ENCODE measurements around the gene TARS3. TPM values are rescaled to one million over a fixed set of nuclear protein-coding genes. Genes with fewer than 3 reads are reported as not detected.
A peak's percentile ranks its signal among the peaks of the same experiment; 100 is the strongest.
"Not testable (repeated sequence)": the region's sequence is repeated elsewhere in the genome, so short reads cannot be mapped to it uniquely, and the experiment has no call there.

Gene TARS3
- 12.0 and 13.0 TPM in 2 replicates for total RNA-seq

GRCh38 chr15:101723874-101724674, at the start of gene TARS3:
Gene TARS3, minus strand, starts transcription at chr15:101724473. Its CDS starts 86 bp downstream, at chr15:101724387.
- Mint-ChIP-seq H3K27me3 (no peaks in the 10 kb centered on the region), H3K4me3 (peak within 1 kb of the TSS; percentile 82), H3K4me1 (peaks cover 15% of the 10 kb centered on the region), H3K9me3 (peaks cover 5% of the 10 kb centered on the region), H3K27ac (peak within 1 kb of the TSS; percentile 85), H3K36me3 (ENCODE audit: low read depth) (peaks cover 30% of the 10 kb centered on the region)
- intact Hi-C loops (cut with micrococcal nuclease), result loop anchor here (1.0 to 2.0 kb wide), 4 partner anchors 17 to 1122 kb away; partner anchors contain the start of genes ASB7, LINS1 and TM2D3
- ChIA-PET POLR2A (interaction anchor here (0.6 to 1.7 kb wide), 7 partner anchors 9 to 430 kb away, joined by 3 to 7 read pairs (median 6); partner anchors contain the start of genes SNRPA1 and TM2D3), CTCF (no interaction called here)
- ATAC-seq (ENCODE audit: low read depth) (peak; percentile 89), DNase-seq (peak; percentile 83)
- TF ChIP-seq, protein P1, sequence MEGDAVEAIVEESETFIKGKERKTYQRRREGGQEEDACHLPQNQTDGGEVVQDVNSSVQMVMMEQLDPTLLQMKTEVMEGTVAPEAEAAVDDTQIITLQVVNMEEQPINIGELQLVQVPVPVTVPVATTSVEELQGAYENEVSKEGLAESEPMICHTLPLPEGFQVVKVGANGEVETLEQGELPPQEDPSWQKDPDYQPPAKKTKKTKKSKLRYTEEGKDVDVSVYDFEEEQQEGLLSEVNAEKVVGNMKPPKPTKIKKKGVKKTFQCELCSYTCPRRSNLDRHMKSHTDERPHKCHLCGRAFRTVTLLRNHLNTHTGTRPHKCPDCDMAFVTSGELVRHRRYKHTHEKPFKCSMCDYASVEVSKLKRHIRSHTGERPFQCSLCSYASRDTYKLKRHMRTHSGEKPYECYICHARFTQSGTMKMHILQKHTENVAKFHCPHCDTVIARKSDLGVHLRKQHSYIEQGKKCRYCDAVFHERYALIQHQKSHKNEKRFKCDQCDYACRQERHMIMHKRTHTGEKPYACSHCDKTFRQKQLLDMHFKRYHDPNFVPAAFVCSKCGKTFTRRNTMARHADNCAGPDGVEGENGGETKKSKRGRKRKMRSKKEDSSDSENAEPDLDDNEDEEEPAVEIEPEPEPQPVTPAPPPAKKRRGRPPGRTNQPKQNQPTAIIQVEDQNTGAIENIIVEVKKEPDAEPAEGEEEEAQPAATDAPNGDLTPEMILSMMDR (IDR thresholded peaks at IDR 0.05), result no peak

DNA sequence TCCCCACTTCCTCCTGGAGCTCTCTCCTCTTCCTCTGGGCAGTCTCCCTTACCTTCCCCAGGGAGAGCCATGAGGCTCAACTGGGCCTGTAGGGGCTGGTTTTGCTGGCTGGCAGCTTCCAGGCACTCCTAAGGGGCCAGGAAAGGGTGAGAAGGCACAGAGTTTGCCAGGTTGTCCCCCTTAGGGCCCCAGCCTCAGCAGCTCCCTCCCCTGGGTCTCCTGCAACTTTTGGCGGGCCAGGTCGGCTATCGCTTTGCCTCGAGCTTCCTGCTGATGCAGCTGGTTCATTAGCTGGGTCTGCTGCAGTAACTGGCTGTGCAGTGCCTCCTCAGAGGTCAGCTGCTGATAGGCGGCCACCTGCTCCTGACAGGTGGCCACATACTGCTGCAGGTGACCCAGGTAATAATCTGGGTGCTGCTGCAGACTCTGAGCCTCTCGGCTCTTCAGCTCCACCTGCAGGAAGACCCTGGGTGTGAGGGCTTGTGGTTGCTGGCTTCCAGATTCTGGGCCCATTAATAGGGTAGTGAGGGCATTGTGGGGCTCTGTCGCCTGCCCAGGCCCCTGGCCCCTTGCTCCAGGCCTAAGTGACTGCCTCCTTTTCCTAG, 49.3 kb upstream of the TARS3 start:
- no peaks in the 10 kb centered on the region for H3K9me3 Mint-ChIP-seq
- H3K4me1 Mint-ChIP-seq, result no peaks in the 10 kb centered on the region
- TF ChIP-seq, protein P1 (IDR thresholded peaks at IDR 0.05), result no peak
- DNase-seq (no peak), ATAC-seq (ENCODE audit: low read depth) (no peak)
- H3K27me3 Mint-ChIP-seq, result no peaks in the 10 kb centered on the region
- H3K36me3 Mint-ChIP-seq (ENCODE audit: low read depth), result peaks cover 6% of the 10 kb centered on the region
- intact Hi-C loops (cut with micrococcal nuclease), result no loop called here
- ChIA-PET POLR2A (no interaction called here), CTCF (no interaction called here)
- no peak overlapping the region for H3K27ac Mint-ChIP-seq
- no peak overlapping the region for H3K4me3 Mint-ChIP-seq

DNA sequence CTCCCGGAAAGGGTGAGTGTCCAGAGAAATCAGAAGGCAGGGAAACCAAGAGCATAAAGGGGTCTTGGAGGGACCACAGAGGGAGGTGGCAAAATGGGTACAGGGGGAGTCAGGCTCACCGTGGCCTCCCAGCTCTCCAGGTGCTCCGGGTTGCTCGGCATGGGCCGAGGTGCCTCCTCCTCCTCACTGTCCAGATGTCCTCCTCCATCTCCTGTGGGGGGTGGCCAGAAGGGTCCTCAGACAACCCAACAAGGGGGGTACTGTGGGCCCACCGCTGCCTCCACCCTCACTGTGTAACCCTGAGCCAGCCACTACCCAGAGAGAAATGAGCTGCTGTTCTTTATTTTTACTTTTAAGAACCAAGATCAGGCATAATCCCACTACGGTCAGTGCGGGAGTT, 48.6 kb upstream of the TARS3 start:
- H3K9me3 Mint-ChIP-seq, result no peaks in the 10 kb centered on the region
- intact Hi-C loops (cut with micrococcal nuclease), result no loop called here
- ChIA-PET CTCF (no interaction called here), POLR2A (no interaction called here)
- TF ChIP-seq, protein P1 (IDR thresholded peaks at IDR 0.05), result no peak
- H3K4me3 Mint-ChIP-seq, result no peak overlapping the region
- no peak overlapping the region for H3K27ac Mint-ChIP-seq
- H3K36me3 Mint-ChIP-seq (ENCODE audit: low read depth), result peaks cover 6% of the 10 kb centered on the region
- DNase-seq (no peak), ATAC-seq (ENCODE audit: low read depth) (no peak)
- no peaks in the 10 kb centered on the region for H3K27me3 Mint-ChIP-seq
- no peaks in the 10 kb centered on the region for H3K4me1 Mint-ChIP-seq

DNA sequence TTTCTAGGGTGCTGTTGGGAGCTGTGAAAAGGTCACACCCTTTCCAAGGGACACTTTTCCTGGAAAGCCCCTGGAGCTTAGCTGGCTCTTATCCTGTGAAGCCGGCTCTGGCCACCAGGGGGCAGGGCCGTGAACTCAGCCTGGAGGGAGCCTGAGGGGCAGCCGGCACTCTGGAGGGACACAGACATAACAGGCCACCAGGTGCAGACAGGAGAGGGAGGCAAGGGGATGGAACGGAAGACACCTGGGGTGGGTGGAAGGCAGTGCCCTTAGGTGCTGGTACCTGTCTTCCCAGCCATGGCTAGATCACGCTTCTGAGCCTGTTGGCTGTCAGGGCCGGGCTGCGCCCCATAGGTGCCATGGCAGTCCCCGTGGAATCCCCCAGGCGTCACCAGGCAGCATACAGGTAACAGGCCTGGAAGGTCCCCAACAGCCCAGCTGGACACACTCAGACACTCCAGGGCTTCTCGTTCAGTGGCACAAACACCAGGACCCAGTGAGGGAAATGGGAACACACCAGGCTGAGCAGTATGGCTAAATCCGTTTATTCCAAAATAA, 42.9 kb upstream of the TARS3 start:
- H3K27ac Mint-ChIP-seq; CTCF ChIA-PET; DNase-seq; intact Hi-C loops (cut with micrococcal nuclease); H3K36me3 Mint-ChIP-seq (ENCODE audit: low read depth); H3K4me1 Mint-ChIP-seq; H3K9me3 Mint-ChIP-seq; H3K27me3 Mint-ChIP-seq; POLR2A ChIA-PET; ATAC-seq (ENCODE audit: low read depth); H3K4me3 Mint-ChIP-seq: not testable (repeated sequence)

GRCh38 chr15:101765772-101766456, 41.6 kb upstream of the TARS3 start:
- Mint-ChIP-seq H3K9me3 (no peaks in the 10 kb centered on the region), H3K27me3 (no peaks in the 10 kb centered on the region), H3K4me1 (no peaks in the 10 kb centered on the region), H3K36me3 (ENCODE audit: low read depth) (no peaks in the 10 kb centered on the region), H3K27ac (no peak overlapping the region), H3K4me3 (no peak overlapping the region)
- TF ChIP-seq, protein P1 (IDR thresholded peaks at IDR 0.05), result no peak
- POLR2A ChIA-PET, result no interaction called here
- CTCF ChIA-PET, result interaction anchor here (1.1 kb wide), 1 partner anchor 1968 kb away, joined by 4 read pairs; no protein-coding TSS in a partner anchor
- DNase-seq (no peak), ATAC-seq (ENCODE audit: low read depth) (no peak)
- intact Hi-C loops (cut with micrococcal nuclease), result no loop called here

DNA sequence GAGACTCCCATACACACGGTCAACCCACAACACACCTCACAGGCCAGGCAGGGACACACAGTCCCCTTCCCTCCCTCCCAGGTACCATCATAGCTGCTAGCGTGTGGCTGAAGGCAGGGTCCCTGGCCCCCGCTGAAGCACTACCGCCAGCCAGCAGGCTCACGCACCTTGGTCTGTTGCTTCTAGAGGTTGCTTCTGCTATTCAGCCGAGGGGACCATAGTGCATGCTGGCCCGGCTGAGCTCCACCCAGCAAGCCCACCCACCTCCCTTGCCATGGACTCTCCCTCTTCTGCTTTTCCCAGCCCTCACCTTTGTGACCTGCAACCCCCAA, 41.0 kb upstream of the TARS3 start:
- H3K27me3 Mint-ChIP-seq; CTCF ChIA-PET; ATAC-seq (ENCODE audit: low read depth); H3K4me3 Mint-ChIP-seq; H3K27ac Mint-ChIP-seq; H3K4me1 Mint-ChIP-seq; H3K36me3 Mint-ChIP-seq (ENCODE audit: low read depth); intact Hi-C loops (cut with micrococcal nuclease); DNase-seq; POLR2A ChIA-PET; H3K9me3 Mint-ChIP-seq: not testable (repeated sequence)

DNA sequence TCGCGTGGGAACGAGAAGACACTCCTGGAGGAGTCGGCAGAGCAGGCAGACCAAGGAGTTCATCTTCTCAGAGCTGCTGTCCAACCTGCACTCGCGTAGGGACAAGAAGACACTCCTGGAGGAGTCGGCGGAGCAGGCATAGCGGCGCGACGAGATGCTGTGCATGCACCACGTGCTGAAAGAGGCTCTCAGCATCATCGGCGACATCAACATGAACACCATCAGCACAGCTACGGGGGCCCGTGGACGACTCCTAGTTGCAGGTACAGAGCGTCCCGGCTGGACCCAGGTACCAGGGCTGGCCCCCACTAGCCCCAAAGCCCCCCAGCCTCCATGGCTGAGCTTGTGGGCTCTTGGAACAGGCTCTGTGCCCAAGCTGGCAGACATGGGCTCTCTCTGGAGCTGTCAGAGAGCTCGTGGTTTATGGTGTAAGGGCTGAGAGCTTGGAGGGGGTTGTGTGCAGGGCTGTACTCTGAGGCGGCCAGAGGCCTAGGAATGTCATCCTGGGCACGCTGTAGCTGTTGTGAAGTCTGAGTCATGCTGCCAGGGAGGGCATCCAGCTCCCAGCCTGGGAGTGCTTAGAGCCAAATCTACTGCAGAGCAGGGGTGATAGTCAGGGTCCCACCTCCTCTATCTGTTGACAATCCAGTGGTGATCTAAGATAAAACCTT, 40.5 kb upstream of the TARS3 start:
- H3K4me1 Mint-ChIP-seq; H3K9me3 Mint-ChIP-seq; DNase-seq; CTCF ChIA-PET; intact Hi-C loops (cut with micrococcal nuclease); POLR2A ChIA-PET; H3K36me3 Mint-ChIP-seq (ENCODE audit: low read depth); H3K4me3 Mint-ChIP-seq; H3K27ac Mint-ChIP-seq; ATAC-seq (ENCODE audit: low read depth); H3K27me3 Mint-ChIP-seq: not testable (repeated sequence)

GRCh38 chr15:101746716-101747082, 22.4 kb upstream of the TARS3 start:
- H3K27ac Mint-ChIP-seq; H3K36me3 Mint-ChIP-seq (ENCODE audit: low read depth); H3K27me3 Mint-ChIP-seq; intact Hi-C loops (cut with micrococcal nuclease); CTCF ChIA-PET; DNase-seq; H3K9me3 Mint-ChIP-seq; H3K4me1 Mint-ChIP-seq: not testable (repeated sequence)
- ATAC-seq (ENCODE audit: low read depth), result peak; percentile 11
- peak overlapping the region; percentile 79 for H3K4me3 Mint-ChIP-seq
- POLR2A ChIA-PET, result interaction anchor here (0.7 to 1.3 kb wide), 3 partner anchors 23 to 342 kb away, joined by 4 to 6 read pairs (median 6); no protein-coding TSS in a partner anchor
